ENCODE measurements around the gene RAI1.
A peak's percentile ranks its signal among the peaks of the same experiment; 100 is the strongest.

Gene RAI1

DNA sequence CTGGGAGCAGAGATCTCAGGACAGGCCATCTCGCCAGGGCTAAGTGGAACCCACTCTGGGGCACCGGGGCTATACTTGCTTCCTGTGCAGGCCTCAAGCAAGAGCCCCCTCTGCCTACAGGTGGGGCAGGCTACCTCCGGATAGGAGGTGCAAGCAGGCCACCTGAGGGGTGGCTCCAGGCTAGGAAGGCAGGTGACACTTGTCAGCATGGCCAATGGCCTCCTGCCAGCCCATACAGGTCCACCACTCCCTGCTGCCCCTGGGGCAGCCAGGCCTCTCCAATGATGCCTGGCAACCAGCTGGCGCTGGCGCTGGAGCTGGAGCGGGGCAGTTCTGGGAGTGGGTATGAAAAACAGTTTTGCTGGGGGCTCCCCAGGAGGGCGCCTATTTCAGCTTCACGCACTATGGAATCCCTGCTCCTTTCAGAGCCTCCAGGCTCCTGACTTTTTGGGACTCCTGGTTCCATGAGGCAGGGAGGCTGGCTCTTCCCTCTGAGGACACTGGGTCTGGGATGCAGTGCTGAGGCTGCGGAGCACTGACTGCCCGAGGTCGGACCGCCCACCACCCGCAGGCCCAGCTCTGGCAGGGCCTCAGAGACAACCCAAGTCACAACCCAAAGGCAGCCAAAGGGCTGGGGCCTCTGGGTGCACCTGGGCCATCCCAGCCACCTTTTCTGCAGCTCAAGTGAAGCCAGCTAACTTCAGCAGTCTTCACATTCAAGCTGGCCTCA, 164.0 kb downstream of the RAI1 start:
- no peak for DNase-seq (ENCODE audit: low read depth)

DNA sequence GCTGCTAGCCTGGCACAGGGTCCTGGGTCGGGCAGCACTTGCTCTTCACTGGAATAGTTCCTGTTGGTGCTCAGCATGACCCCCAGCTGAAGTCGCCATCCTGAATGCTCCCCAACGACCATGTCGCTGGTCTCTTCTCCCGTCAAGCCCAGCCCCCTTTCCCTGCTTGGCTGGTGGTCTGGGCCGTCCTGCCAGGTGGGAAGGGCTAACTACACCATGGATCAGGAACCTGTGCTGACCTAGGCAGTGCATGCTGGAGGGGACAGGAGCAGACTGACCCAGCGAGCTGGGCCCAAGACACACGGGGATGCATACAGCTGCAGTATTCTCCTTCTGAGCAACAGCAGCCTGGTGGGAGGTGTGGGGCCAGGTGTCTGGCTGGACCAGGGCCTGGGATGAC, 164.7 kb downstream of the RAI1 start:
- no peak for DNase-seq (ENCODE audit: low read depth)

DNA sequence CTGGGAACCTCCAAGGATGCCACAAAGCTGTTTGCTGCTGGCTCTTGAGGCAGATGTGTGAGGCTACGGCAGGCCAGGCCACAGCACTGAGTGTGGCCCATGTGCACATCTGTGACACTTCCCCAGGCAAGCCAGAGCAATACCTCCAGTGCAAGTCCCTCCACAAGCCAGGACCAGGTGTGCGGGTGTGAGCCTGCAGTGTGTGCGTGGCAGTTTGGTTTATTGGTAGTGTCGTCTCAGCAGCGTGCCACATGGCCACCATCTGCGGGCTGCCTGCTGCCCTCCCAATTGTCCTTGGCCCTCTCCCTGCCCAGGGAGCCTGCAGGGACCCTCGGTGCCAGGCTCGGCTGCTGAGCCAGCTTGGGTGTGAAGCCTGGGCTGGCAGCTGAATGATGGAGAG, 165.4 kb downstream of the RAI1 start:
- no peak for DNase-seq (ENCODE audit: low read depth)

DNA sequence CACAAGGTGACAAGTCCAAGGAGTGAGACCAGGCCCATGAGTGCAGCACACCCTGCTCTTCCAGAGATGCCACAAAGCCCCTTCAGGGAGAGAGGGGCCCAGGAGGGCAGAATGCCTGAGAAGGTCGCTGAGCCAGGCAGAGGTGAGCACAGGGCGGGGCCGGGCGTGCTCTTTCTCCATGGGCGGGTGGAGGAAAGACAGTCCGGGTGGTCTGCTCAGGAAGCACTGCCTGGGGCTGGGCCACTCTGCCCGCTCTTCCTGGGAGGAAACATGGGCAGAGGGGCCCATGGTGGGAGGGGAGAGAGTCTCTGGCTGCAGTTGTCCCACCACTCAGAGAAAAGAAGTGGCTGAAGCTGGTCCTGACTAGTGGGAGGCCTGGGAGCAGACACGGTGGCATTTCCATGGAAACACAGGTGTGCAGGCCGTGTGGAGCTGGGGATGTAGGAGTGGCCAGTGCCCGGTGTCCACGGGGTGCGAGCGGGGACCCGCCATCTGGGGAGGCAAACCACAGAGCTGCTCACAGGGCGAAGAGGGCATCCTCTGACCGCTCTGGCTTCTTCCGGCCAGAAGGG, 165.9 kb downstream of the RAI1 start:
- no peak for DNase-seq (ENCODE audit: low read depth)

DNA sequence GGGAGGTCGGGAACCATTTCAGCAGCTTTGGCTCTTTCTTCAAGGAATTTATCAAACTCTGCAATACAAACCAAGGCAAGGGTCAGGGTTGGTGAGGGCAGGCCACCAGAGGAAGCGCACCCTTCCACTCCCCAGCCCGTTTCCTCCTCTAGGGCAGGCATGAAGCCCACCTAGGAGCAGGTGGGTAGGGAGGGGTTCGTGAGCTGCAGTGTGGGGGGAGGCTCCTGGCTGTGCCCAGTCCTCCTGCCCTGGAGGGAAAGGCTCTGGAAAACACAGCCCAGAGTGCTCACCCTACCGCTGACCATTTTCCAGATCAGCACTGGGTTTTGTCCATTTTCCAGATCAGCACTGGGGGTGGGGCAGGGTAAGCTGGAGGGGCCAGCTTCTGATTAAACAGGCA, 166.5 kb downstream of the RAI1 start:
- no peak for DNase-seq (ENCODE audit: low read depth)

DNA sequence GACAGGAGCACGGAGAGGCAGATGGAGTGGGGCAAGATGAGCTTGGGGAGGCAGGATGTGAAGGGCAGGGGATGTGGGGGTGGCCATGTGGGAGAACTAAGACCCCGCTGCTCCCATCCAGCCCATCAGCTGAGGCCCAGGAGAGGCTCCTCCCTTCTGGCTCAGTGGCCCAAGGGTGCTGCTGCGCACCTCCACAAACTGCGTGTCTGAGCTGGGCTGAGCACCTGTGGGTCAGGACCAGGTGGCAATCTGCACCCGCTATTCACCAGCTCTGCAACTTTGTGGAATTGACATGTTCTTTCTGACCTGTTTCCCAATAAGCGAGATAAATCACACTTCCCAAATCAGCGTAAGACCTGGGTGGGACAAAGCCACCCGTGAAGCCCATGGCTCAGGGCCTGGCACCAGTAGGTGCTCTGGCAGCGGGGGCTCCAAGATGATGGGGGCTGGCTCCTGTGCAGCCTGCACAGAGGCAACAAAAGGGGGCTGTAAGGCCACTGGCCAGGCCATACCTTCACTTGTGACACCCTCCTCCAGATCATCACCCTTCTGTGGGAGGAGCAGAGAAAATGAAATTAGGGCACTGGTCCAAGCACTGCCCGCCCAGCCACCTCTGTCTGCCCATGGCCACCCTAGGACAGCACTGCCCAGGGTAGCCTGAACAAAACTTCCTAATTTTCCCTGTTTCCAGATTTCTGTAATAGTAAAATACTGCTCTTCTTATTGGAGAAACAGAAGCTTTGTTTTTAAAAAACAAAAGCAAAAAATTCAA, 167.2 kb downstream of the RAI1 start:
- no peak for DNase-seq (ENCODE audit: low read depth)

DNA sequence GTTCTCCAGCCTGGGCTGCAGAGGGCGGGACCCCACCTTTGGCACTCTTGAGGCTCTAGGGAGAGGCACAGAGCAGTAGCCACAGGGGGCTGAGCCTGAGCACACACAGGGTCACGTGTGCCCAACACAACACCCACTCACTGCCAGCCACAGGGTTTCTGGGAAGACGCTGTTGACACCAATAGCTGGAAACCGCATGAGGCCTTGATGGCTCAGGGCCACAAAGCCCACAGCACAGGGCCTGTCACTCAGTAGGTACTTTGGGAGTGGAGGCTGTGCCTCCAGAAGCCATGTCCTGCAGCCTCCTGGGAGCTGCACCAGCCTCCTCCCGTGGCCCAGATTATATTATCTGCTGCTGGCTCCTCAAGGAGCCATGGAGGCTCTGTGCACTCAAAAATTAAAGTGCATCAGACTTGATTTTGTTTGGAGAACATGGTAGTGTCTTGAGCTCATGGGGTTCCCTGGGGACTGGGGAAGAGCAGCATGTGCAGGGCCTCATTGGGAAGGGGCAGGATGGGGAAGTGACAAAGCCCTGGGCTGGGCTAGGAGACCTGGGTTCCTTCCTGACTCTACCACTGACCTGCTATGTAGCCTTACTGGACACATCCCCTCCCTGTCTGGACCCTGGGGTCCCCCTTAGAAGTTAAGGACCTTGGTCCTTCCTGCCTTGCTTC, 168.0 kb downstream of the RAI1 start:
- peak; percentile 29 for DNase-seq (ENCODE audit: low read depth)

DNA sequence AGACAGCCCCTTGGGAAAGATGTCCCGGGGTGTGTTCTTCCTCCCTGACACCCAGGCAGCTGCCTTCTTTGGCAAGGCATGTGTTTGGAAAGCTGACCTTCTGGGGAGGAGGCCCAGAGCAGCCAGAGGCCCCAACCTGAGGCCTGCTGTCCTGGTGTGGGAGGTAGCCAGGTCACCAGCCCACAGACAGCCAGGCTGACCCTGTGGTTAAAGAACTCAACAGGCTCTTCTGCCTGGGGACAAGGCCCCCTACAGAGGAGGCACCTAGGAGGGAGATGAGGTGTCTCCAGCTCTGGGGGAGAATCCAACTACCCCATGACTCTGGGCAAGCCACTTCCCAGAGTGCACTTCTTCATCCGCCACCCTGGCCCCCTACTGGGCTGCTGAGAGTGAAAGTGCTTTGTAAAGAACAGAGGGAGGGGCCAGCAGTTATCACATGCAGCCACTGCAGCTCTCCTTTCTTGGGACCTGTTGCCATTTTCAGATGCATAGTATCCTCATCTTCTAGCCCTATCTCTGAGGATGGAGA, 168.7 kb downstream of the RAI1 start:
- peak; percentile 77 for DNase-seq (ENCODE audit: low read depth)

DNA sequence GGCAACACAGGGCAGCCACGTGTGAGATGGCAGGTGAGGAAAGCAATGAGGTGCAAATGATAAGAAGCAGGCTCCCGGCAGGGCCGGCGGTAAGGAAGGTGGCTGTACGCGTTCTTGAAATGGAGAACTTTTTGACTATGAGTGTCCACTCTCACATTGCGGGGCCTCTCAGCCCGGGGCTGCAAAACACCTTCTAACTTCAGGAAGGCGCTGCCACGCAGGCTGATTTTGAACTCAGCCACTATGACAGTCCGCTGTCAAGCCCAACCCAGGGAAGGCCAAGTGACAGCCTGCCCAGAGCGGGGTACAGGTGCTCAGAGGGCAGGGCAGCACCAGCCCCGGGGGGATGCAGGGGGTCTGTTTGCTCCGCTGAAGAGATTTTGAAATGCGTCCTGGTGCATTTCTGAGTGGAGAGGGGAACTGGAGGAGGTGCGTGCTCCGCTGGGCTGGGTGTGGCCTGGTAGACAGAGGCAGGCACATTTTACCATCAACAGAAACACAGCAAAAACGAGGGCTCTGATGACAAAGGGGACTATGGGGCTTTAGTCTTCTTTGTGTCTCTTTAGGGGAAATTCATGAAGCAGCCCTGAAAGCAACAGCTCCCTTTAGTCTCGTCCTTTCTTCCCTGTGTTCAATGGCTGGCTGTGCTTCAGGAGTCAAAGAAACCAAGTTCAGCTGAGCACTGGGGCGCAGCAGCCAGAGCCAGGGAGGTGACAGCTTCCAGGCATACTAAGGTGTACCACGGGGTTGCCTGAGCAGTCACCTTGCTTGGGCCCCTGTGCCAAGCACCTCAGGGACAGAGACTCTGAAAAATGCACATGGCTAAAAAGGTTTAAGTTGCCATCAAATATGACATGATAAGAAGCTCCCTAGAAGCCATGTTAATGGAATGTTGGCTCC, 170.1 kb downstream of the RAI1 start:
- no peak for DNase-seq (ENCODE audit: low read depth)

DNA sequence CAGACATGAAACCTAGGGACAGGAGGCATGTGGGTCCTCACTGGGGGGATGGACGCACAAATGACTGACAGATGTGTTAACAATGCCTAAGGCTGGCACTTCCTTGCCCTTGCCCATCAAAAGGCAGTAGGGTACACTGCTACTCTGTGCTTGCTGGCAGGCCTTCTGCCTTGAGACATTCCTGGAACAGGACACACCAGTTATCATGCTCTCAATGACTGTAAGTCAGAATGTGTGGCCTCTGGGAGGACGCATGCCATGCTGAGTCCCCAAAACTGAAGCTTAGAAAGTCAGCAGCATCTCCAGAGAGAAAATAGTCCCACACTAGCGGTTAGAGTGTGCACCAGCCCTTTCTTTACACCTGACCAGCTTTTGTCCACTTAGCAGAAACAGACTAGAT, 171.7 kb downstream of the RAI1 start:
- DNase-seq (ENCODE audit: low read depth) = no peak

DNA sequence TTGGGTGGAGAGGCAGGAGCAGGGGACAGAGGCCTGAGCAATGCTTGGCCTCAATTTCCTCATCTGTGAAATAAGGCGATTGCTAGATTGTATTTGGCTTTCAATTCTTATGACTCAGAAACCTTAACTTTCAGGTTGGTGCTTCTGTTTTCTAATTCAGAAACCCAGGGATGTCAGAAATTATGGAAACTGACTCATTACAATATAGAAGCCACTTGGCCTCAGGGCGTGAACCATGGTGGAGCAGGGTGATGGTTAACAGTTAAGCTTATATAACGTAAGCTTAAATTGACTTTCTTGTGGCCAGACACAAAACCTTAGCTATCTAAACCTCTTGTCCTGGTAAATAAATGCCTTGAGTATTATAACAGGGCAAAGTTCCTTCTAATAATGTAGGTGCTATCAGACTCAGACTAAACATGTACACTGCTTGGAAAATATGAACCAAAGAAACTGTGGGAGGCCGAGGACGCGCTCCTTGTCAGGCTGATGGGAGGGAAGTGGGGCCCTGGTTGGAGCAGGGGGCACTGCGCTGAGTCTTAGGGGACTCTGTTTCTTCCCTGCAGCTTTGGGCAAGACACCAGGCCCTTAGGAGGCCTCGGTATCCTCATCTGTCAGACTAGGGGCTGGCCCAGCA, 172.7 kb downstream of the RAI1 start:
- no peak for DNase-seq (ENCODE audit: low read depth)

DNA sequence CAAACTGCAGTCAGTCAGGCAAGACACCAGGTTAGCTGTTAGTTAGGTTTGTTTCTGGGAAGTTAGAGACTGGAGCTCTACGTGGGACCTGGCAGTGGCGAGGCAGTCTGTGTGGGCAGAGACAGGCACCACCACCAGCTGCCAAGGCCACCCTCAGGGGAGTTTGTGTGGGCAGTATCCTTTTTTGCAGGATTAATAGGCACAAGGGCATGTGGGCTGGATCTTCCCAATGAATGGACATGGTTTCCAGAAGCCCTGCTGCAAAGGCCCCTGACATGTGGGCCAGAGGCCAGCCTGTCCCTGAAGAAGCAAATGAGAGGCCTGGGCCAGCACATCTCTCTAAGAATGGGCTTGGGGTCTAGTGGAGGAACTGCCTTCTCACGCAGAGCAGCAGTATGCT, 174.7 kb downstream of the RAI1 start:
- DNase-seq (ENCODE audit: low read depth) = no peak

DNA sequence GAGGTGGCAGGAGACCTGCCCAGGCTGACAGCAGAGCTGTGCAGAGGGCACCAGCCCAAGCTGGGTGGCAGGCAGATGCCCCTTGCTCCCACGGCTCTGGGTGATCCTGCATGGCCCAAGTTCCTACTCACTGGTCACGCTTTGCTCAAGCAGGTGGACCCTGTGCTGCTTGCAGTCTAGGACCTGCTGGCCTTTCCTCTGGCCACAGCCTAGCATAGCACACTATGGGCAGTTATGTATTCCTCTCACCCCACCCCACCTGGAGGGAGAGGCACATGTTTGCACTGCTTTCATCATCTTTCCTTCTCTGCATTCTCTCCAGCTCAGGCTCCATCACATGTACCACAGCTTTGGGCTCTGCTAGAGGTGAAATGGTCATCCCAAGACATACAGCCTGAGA, 175.1 kb downstream of the RAI1 start:
- no peak for DNase-seq (ENCODE audit: low read depth)

DNA sequence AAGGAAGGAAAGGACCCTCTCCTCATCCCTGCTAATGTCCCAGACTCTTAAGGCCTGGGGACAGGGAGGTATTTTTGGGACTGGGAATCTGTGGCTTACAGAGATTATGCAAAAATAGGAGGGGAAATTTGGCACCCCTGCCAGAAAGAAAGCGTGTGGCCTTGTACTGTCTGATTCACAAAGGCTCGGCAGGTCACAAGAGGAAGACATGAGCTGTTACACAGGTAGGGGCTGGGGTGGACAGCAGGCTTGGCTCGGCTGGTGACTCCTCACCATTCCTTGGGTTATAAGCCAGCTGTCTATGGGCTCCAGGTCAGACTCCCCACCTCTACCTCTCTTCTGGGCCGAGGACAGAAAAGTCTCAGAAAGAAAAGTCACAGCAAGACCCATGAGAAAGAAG, 176.2 kb downstream of the RAI1 start:
- no peak for DNase-seq (ENCODE audit: low read depth)

DNA sequence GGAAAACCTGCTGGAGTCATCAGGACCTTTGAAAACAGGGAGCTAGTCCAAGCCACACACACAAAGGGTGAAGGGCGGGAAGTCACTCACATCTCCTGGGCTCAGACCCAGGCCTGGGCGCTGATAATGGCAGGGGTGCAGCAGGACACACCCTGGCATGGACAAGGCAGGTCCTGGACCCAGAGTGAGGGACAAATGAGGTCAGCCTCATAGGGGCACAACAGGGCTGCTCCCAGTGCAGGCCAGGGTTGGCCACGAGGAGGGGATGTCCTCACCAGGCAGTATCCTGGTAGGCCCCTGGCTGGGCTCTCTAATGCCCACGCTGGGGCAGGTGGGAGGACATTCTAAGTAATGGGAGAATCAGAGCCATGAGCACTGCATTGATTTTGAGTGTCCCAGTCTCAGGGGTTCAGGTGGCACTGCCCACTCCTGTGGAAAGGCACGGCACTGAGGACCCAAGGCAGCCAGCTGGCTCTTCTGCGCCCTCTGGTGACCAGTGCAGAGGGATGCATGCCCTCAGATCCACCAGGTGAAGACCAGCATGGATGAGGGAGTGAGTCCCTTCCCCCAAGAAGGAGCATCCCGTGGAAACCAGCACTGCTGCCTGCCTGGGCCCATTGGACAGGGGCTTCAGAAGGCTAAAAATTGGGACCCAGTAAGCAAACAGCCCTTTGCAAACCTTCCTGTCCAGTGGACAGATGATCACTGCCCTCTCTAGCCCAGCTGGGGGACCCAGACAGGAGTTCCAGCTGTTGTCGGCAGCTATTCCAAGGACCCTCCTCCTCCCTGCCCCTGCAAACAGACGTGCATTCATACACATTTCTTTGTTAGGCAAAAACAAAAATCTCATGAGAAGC, 178.9 kb downstream of the RAI1 start:
- DNase-seq (ENCODE audit: low read depth) = peak; percentile 38

DNA sequence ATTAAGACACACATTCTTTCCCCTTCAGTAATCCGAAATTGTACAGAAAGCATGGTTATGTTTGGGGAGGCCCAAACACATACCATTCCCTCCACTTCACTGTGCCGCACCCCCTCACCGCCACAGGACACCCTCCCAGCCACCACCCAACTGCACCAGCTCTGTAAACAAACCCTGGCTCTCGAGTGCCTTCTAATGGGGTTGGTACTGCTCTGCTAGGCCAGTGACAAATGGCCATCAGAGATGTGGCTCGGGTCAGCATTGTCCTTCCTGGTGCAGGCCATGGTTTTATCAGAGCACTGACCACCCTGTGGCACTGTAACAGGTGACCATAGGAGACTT, 179.5 kb downstream of the RAI1 start:
- DNase-seq (ENCODE audit: low read depth) = no peak

Measured in iris pigment epithelial cell (primary cell).